CD4-positive, alpha-beta T cell treated with Interleukin-17A for 1 hour (primary cell): Measurements from ENCODE around the gene LAMB1.

Experiments
- DNase-seq: peaks from one replicate; pipeline ENCODE4 v3.0.0-alpha.2; 2020

LAMB1 gene

GRCh38 chr7:108016841-108017775, 14.1 kb upstream of the LAMB1 start:
- DNase-seq, result no peak

- no peak for DNase-seq
These were observed 12.8 kb upstream of the LAMB1 start for GRCh38 chr7:108015740-108016139.

- DNase-seq, result no peak
These were observed 12.1 kb upstream of the LAMB1 start for GRCh38 chr7:108014747-108015682.

- DNase-seq, result no peak
These were observed 11.3 kb upstream of the LAMB1 start for GRCh38 chr7:108014215-108014614.

GRCh38 chr7:108012499-108013430, 9.8 kb upstream of the LAMB1 start:
- no peak for DNase-seq

GRCh38 chr7:108010377-108010776, 7.4 kb upstream of the LAMB1 start:
- no peak for DNase-seq

- DNase-seq, result no peak
These were observed 6.9 kb upstream of the LAMB1 start for GRCh38 chr7:108009873-108010272.

- DNase-seq, result no peak
These were observed 5.9 kb upstream of the LAMB1 start for GRCh38 chr7:108008827-108009226.

GRCh38 chr7:108008240-108008639, 5.3 kb upstream of the LAMB1 start:
- no peak for DNase-seq

GRCh38 chr7:108007762-108008161, 4.8 kb upstream of the LAMB1 start:
- no peak for DNase-seq

GRCh38 chr7:108007261-108007660, 4.3 kb upstream of the LAMB1 start:
- DNase-seq, result no peak

GRCh38 chr7:108004220-108005142, 1.5 kb upstream of the LAMB1 start:
- no peak for DNase-seq

- DNase-seq, result no peak
These were observed 606 bp upstream of the LAMB1 start for GRCh38 chr7:108003599-108003935.

GRCh38 chr7:108001764-108002725, 916 bp downstream of the LAMB1 start:
- no peak for DNase-seq

- no peak for DNase-seq
These were observed 1.8 kb downstream of the LAMB1 start for GRCh38 chr7:108000875-108001763.

GRCh38 chr7:107999779-108000560, 3.0 kb downstream of the LAMB1 start:
- DNase-seq, result no peak

- no peak for DNase-seq
These were observed 4.1 kb downstream of the LAMB1 start for GRCh38 chr7:107998660-107999480.
